HL-60 (cell line): ENCODE results near the gene GPR137B.

ENCODE experiments used
- CTCF ChIP-seq: IDR thresholded peaks from one replicate; pipeline ENCODE4 v1.5.1; 2011; ENCODE audit warnings: low read length, control low read depth, inconsistent platforms; ENCODE audit not compliant: insufficient read depth
- GABPA ChIP-seq: IDR thresholded peaks from 2 replicates; pipeline ENCODE4 v1.6.1; 2012; ENCODE audit warnings: low read depth
- POLR2AphosphoS5 ChIP-seq: IDR thresholded peaks from 2 replicates; pipeline ENCODE4 v1.6.1; 2012; ENCODE audit warnings: low read depth
- REST ChIP-seq: IDR thresholded peaks from 2 replicates; pipeline ENCODE4 v1.6.1; 2012; ENCODE audit warnings: low read depth; ENCODE audit not compliant: insufficient replicate concordance
- SPI1 ChIP-seq: IDR thresholded peaks from 2 replicates; pipeline ENCODE4 v1.6.1; 2012; ENCODE audit warnings: low read depth, mild to moderate bottlenecking, borderline replicate concordance

- TF ChIP-seq CTCF (no peak), POLR2AphosphoS5 (no peak), GABPA (no peak), SPI1 (no peak), REST (no peak)
These were observed 1.7 kb downstream of the GPR137B start for GRCh38 chr1:236144033-236144432.
